GM23338 (cell line): ENCODE measurements around the gene NTRK3. TPM values are rescaled to one million over a fixed set of nuclear protein-coding genes. Genes with fewer than 3 reads are reported as not detected.

Experiments
- CREB1 ChIP-seq: fragments of 250-450 bp; sonication (Bioruptor Pico); IDR thresholded peaks from 2 replicates; pipeline ENCODE4 v1.5.0; 2020; ENCODE audit warnings: low read depth, mild to moderate bottlenecking, moderate library complexity
- ETS1 ChIP-seq: IDR thresholded peaks from 2 replicates; pipeline ENCODE4 v1.6.1; 2016; ENCODE audit warnings: antibody characterized with exemption
- EZH2 ChIP-seq: fragments of 200-600 bp; sonication (generic); IDR thresholded peaks from one replicate; pipeline ENCODE4 v1.8.0; 2017; ENCODE audit warnings: antibody characterized with exemption, mild to moderate bottlenecking, low read depth; ENCODE audit not compliant: unreplicated experiment
- REST ChIP-seq: IDR thresholded peaks from one replicate; pipeline ENCODE4 v1.6.1; 2018; ENCODE audit warnings: antibody characterized with exemption; ENCODE audit not compliant: unreplicated experiment
- STAT1 ChIP-seq: IDR thresholded peaks from one replicate; pipeline ENCODE4 v1.6.1; 2016; ENCODE audit warnings: antibody characterized with exemption; ENCODE audit not compliant: unreplicated experiment
- ZNF114 ChIP-seq: fragments of 250-450 bp; sonication (Bioruptor Pico); IDR thresholded peaks from 2 replicates; pipeline ENCODE4 v1.5.0; 2020; ENCODE audit warnings: mild to moderate bottlenecking, moderate library complexity
- ZNF331 ChIP-seq: fragments of 250-450 bp; sonication (Bioruptor Pico); IDR thresholded peaks from 2 replicates; pipeline ENCODE4 v1.5.0; 2020; ENCODE audit warnings: low read depth, mild to moderate bottlenecking, moderate library complexity
- ZNF462 ChIP-seq: fragments of 250-450 bp; sonication (Bioruptor Pico); IDR thresholded peaks from 2 replicates; pipeline ENCODE4 v1.5.0; 2020; ENCODE audit warnings: mild to moderate bottlenecking, moderate library complexity
- polyA plus RNA-seq: library from polyadenylated mRNA; unstranded; fragments of >200 nt; fragmentation: Nextera tagmentation; extraction: Ambion mirVana; gene quantifications from 2 replicates; pipeline ENCODE4 v1.2.1, GENCODE V29; 2016
- total RNA-seq: library from RNA; depleted of rRNA; stranded (reverse); fragments of >200 nt; shearing (Covaris generic); gene quantifications from 2 replicates; pipeline ENCODE4 v1.2.3, GENCODE V29; 2014

Gene NTRK3
- total and polyA plus RNA-seq, 2 experiments from 2014 or later = 3.1 to 5.3 TPM

- TF ChIP-seq ZNF462 (no peak), ETS1 (no peak), ZNF114 (CRISPR knock-in tag) (no peak), REST (no peak), ZNF331 (no peak), CREB1 (no peak), EZH2 (no peak), STAT1 (no peak)
These were observed 274.6 kb downstream of the NTRK3 start (continued) for GRCh38 chr15:87981969-87982368.
